HL-60 (cell line): Measurements from ENCODE around the gene RPH3AL.

Source experiments
- DNase-seq, 2 experiments: peaks; one replicate each; pipeline ENCODE4 v3.0.0-alpha.2; 2010 to 2020; ENCODE audit warnings: low read depth in 1 of 2, low spot score in 1 of 2
- H3K27ac ChIP-seq: fragments of 250-450 bp; sonication (Bioruptor Pico); replicated peaks from 2 replicates; pipeline ENCODE4 v1.5.1; 2020; ENCODE audit warnings: mild to moderate bottlenecking, moderate library complexity
- H3K27me3 ChIP-seq: fragments of 250-450 bp; sonication (Bioruptor Pico); 2 replicates; pipeline ENCODE4 v1.5.1; 2021; ENCODE audit warnings: mild to moderate bottlenecking, moderate library complexity; ENCODE audit not compliant: insufficient read depth, poor library complexity, severe bottlenecking
- H3K4me3 ChIP-seq: replicated peaks from 2 replicates; pipeline ENCODE4 v1.5.1; 2011; ENCODE audit warnings: mild to moderate bottlenecking, control low read depth, low read length; ENCODE audit not compliant: insufficient read depth
- CTCF ChIP-seq: IDR thresholded peaks from one replicate; pipeline ENCODE4 v1.5.1; 2011; ENCODE audit warnings: low read length, control low read depth, inconsistent platforms; ENCODE audit not compliant: insufficient read depth
- GABPA ChIP-seq: IDR thresholded peaks from 2 replicates; pipeline ENCODE4 v1.6.1; 2012; ENCODE audit warnings: low read depth
- POLR2AphosphoS5 ChIP-seq: IDR thresholded peaks from 2 replicates; pipeline ENCODE4 v1.6.1; 2012; ENCODE audit warnings: low read depth
- REST ChIP-seq: IDR thresholded peaks from 2 replicates; pipeline ENCODE4 v1.6.1; 2012; ENCODE audit warnings: low read depth; ENCODE audit not compliant: insufficient replicate concordance
- SPI1 ChIP-seq: IDR thresholded peaks from 2 replicates; pipeline ENCODE4 v1.6.1; 2012; ENCODE audit warnings: low read depth, mild to moderate bottlenecking, borderline replicate concordance

Gene RPH3AL

GRCh38 chr17:354651-355556, 2.3 kb upstream of the RPH3AL start:
- no peak overlapping the region for H3K27ac ChIP-seq

GRCh38 chr17:353838-354234, 1.2 kb upstream of the RPH3AL start:
- Histone ChIP-seq H3K4me3 (no peak overlapping the region), H3K27ac (no peak overlapping the region), H3K27me3 (no peaks in the 10 kb centered on the region)
- DNase-seq, result no peak
- TF ChIP-seq REST, result no peak
- no peak for TF ChIP-seq CTCF
- TF ChIP-seq GABPA, result no peak
- TF ChIP-seq SPI1, result no peak
- TF ChIP-seq POLR2AphosphoS5, result no peak

More at GRCh38 chr17:354651-355556, 2.3 kb upstream of the RPH3AL start:
- TF ChIP-seq SPI1, result no peak
- no peak for TF ChIP-seq CTCF
- no peak for TF ChIP-seq POLR2AphosphoS5
- TF ChIP-seq REST, result no peak
- no peak for TF ChIP-seq GABPA
- Histone ChIP-seq H3K27me3 (no peaks in the 10 kb centered on the region), H3K4me3 (no peak overlapping the region)
- DNase-seq, result no peak

GRCh38 chr17:353213-353837, 718 bp upstream of the RPH3AL start:
- no peak overlapping the region for H3K27ac ChIP-seq
- no peak overlapping the region for H3K4me3 ChIP-seq
- no peaks in the 10 kb centered on the region for H3K27me3 ChIP-seq
- TF ChIP-seq REST (no peak), POLR2AphosphoS5 (no peak), CTCF (no peak), GABPA (no peak), SPI1 (no peak)
- no peak for DNase-seq
